Neural cell (in vitro differentiated cells): ENCODE measurements around the gene KSR2.

Experiments
- EZH2 ChIP-seq: fragments of 200-600, 300-800 bp; shearing (Covaris generic), sonication (generic); IDR thresholded peaks from 2 replicates; pipeline ENCODE4 v1.6.1; 2014; ENCODE audit warnings: antibody characterized with exemption, low read length, borderline replicate concordance, mild to moderate bottlenecking; ENCODE audit not compliant: insufficient read depth, poor library complexity, severe bottlenecking
- RAD21 ChIP-seq: fragments of 450-650 bp; conservative IDR thresholded peaks from 2 replicates; pipeline ENCODE4 v1.6.1; 2014; ENCODE audit warnings: antibody characterized with exemption, mild to moderate bottlenecking, moderate library complexity
- TF ChIP-seq, protein P1 (sequence below): fragments of 450-650 bp; IDR thresholded peaks from 2 replicates; pipeline ENCODE4 v1.5.1; 2014; ENCODE audit warnings: antibody characterized with exemption, mild to moderate bottlenecking, moderate library complexity; ENCODE audit not compliant: poor library complexity, severe bottlenecking

- TF ChIP-seq, protein P1, sequence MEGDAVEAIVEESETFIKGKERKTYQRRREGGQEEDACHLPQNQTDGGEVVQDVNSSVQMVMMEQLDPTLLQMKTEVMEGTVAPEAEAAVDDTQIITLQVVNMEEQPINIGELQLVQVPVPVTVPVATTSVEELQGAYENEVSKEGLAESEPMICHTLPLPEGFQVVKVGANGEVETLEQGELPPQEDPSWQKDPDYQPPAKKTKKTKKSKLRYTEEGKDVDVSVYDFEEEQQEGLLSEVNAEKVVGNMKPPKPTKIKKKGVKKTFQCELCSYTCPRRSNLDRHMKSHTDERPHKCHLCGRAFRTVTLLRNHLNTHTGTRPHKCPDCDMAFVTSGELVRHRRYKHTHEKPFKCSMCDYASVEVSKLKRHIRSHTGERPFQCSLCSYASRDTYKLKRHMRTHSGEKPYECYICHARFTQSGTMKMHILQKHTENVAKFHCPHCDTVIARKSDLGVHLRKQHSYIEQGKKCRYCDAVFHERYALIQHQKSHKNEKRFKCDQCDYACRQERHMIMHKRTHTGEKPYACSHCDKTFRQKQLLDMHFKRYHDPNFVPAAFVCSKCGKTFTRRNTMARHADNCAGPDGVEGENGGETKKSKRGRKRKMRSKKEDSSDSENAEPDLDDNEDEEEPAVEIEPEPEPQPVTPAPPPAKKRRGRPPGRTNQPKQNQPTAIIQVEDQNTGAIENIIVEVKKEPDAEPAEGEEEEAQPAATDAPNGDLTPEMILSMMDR: no peak
- TF ChIP-seq RAD21: no peak
- no peak for TF ChIP-seq EZH2
Measured at GRCh38 chr12:117421068-117421752, 547.6 kb downstream of the KSR2 start.
